GM12892 (cell line): Measurements from ENCODE around the gene SHOX. TPM values are rescaled to one million over a fixed set of nuclear protein-coding genes. Genes with fewer than 3 reads are reported as not detected.
"Not testable (repeated sequence)": the region's sequence is repeated elsewhere in the genome, so short reads cannot be mapped to it uniquely, and the experiment has no call there.

ENCODE experiments used
- DNase-seq: peaks from one replicate; pipeline ENCODE4 v3.0.0; 2011; ENCODE audit not compliant: insufficient read length
- FAIRE-seq: peaks from 2 replicates; lab custom pipeline; 2011; peaks lifted over from hg19 to GRCh38; lab: Jason Lieb, UNC
- POLR2A ChIP-seq: IDR thresholded peaks from 2 replicates; pipeline ENCODE4 v1.6.1; 2011; ENCODE audit warnings: low read depth, low read length, control low read depth
- POLR2AphosphoS5 ChIP-seq: IDR thresholded peaks from 2 replicates; pipeline ENCODE4 v1.6.1; 2011; ENCODE audit warnings: low read depth, low read length, control low read depth
- TAF1 ChIP-seq: IDR thresholded peaks from 2 replicates; pipeline ENCODE4 v1.6.1; 2011; ENCODE audit warnings: low read depth, mild to moderate bottlenecking, control low read depth, low read length, borderline replicate concordance
- polyA plus RNA-seq: library from polyadenylated mRNA; unstranded; fragments of >200 nt; gene quantifications from one replicate; pipeline ENCODE4 v1.2.1, GENCODE V29; 2012; ENCODE audit warnings: missing spikeins, inconsistent platforms; ENCODE audit not compliant: missing spikeins

Gene SHOX
- polyA plus RNA-seq, result not detected

DNA sequence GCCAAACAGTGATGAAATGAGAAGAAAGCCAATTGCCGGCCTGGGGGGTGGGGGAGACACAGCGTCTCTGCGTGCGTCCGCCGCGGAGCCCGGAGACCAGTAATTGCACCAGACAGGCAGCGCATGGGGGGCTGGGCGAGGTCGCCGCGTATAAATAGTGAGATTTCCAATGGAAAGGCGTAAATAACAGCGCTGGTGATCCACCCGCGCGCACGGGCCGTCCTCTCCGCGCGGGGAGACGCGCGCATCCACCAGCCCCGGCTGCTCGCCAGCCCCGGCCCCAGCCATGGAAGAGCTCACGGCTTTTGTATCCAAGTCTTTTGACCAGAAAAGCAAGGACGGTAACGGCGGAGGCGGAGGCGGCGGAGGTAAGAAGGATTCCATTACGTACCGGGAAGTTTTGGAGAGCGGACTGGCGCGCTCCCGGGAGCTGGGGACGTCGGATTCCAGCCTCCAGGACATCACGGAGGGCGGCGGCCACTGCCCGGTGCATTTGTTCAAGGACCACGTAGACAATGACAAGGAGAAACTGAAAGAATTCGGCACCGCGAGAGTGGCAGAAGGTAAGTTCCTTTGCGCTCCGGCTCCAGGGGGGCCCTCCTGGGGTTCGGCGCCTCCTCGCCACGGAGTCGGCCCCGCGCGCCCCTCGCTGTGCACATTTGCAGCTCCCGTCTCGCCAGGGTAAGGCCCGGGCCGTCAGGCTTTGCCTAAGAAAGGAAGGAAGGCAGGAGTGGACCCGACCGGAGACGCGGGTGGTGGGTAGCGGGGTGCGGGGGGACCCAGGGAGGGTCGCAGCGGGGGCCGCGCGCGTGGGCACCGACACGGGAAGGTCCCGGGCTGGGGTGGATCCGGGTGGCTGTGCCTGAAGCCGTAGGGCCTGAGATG lies at the start of gene SHOX:
SHOX (plus strand) TSS at position 180 of the 885 bp plus-strand sequence; CDS start at position 287, 107 bp downstream.
- TF ChIP-seq POLR2A (no peak), TAF1 (no peak), POLR2AphosphoS5 (no peak)
- FAIRE-seq (no peak), DNase-seq (no peak)

- no peak for TF ChIP-seq POLR2A
- no peak for TF ChIP-seq POLR2AphosphoS5
- TF ChIP-seq TAF1, result no peak
- DNase-seq (no peak), FAIRE-seq (no peak)
Observed at GRCh38 chrX:581066-581465, 49.5 kb upstream of the SHOX start.

GRCh38 chrX:581720-582298 lies 48.8 kb upstream of the SHOX start:
- FAIRE-seq, result no peak
- no peak for DNase-seq
- TF ChIP-seq POLR2A, result no peak
- TF ChIP-seq TAF1, result no peak
- no peak for TF ChIP-seq POLR2AphosphoS5

GRCh38 chrX:584572-584971 lies 46.0 kb upstream of the SHOX start:
- DNase-seq, result no peak
- TF ChIP-seq POLR2A (no peak), TAF1 (no peak), POLR2AphosphoS5 (no peak)
- no peak for FAIRE-seq

GRCh38 chrX:585115-585808 lies 45.3 kb upstream of the SHOX start:
- DNase-seq, result no peak
- TF ChIP-seq POLR2A (no peak), TAF1 (no peak), POLR2AphosphoS5 (no peak)
- FAIRE-seq, result no peak

DNA sequence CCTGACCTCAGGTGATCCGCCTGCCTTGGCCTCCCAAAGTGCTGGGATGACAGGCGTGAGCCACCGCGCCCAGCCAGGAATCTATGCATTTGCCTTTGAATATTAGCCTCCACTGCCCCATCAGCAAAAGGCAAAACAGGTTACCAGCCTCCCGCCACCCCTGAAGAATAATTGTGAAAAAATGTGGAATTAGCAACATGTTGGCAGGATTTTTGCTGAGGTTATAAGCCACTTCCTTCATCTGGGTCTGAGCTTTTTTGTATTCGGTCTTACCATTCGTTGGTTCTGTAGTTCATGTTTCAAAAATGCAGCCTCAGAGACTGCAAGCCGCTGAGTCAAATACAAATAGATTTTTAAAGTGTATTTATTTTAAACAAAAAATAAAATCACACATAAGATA lies 44.2 kb upstream of the SHOX start:
- no peak for DNase-seq
- no peak for FAIRE-seq
- TF ChIP-seq POLR2A (no peak), TAF1 (no peak), POLR2AphosphoS5 (no peak)

DNA sequence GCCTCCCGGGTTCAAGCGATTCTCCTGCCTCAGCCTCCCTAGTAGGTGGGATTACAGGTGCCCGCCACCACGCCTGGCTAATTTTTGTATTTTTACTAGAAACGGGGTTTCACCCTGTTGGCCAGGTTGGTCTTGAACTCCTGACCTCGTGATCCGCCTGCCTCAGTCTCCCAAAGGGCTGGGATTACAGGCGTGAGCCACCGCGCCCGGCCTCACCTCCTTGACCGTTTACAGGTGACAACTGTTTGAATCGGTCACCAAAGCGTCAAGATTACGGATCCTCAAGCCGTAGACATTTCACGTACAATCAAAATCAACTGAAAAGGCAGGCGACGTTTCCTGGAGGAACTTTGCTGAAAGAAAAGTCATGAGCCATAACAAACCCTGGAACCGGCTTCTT lies 41.3 kb upstream of the SHOX start:
- FAIRE-seq, DNase-seq: not testable (repeated sequence)

GRCh38 chrX:590693-591404 lies 39.7 kb upstream of the SHOX start:
- DNase-seq (no peak), FAIRE-seq (no peak)
- TF ChIP-seq POLR2AphosphoS5 (no peak), TAF1 (no peak), POLR2A (no peak)

GRCh38 chrX:599837-600715 lies 30.5 kb upstream of the SHOX start:
- TF ChIP-seq POLR2AphosphoS5 (no peak), TAF1 (no peak), POLR2A (no peak)
- DNase-seq (no peak), FAIRE-seq (no peak)

GRCh38 chrX:603029-603428 lies 27.6 kb upstream of the SHOX start:
- DNase-seq, FAIRE-seq: not testable (repeated sequence)

- not testable (repeated sequence) for DNase-seq, FAIRE-seq
Observed at GRCh38 chrX:604616-605015, 26.0 kb upstream of the SHOX start.

DNA sequence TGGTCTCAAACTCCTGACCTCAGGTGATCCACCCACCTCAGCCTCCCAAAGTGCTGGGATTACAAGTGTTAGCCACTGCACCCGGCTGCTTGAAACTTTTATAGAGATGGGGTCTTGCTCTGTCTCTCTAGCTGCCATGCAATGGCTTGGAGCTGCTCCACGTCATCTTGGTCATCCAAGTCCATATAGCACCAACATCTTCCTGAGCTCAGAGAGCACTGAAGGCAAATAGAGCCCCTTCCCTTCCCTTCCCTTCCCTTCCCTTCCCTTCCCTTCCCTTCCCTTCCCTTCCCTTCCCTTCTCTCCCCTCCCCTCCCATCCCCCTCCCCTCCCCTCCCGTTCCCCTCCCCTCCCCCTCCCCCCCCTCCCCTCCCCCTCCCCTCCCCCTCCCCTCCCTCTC lies 22.5 kb upstream of the SHOX start:
- DNase-seq, FAIRE-seq: not testable (repeated sequence)
